Mucosa of descending colon (tissue), 3 donors: ENCODE measurements around the gene NCR2. TPM values are rescaled to one million over a fixed set of nuclear protein-coding genes. Genes with fewer than 3 reads are reported as not detected.

ENCODE experiments used
- ATAC-seq: fragments of 200-7000 bp; cut with Tn5 transposase; one replicate; pipeline ENCODE4 v1.9.1; 2020; ENCODE audit warnings: mild to moderate bottlenecking, moderate library complexity
- DNase-seq, 3 donors: peaks; one replicate each; pipeline ENCODE4 v3.0.0-alpha.2; 2020
- H3K36me3 ChIP-seq: fragments of 200-600 bp; one replicate; pipeline ENCODE4 v1.8.0; 2021; ENCODE audit warnings: low read depth, mild to moderate bottlenecking
- H3K4me1 ChIP-seq: fragments of 200-600 bp; one replicate; pipeline ENCODE4 v1.8.0; 2021; ENCODE audit warnings: low read depth, mild to moderate bottlenecking
- H3K4me3 ChIP-seq: fragments of 200-600 bp; one replicate; pipeline ENCODE4 v1.8.0; 2021; ENCODE audit warnings: mild to moderate bottlenecking
- H3K9me3 ChIP-seq: fragments of 200-600 bp; one replicate; pipeline ENCODE4 v1.8.0; 2021; ENCODE audit warnings: mild to moderate bottlenecking
- CTCF ChIP-seq: fragments of 200-600 bp; IDR thresholded peaks from one replicate; pipeline ENCODE4 v1.8.0; 2022; ENCODE audit warnings: antibody characterized with exemption, mild to moderate bottlenecking
- intact Hi-C, 2 donors: fragments of 100-400 bp; cut with DNase I in 1 of 2; cut with micrococcal nuclease in 1 of 2; formaldehyde crosslinking; loops; one replicate each; pipeline versions ENCODE4 v1.11.0 to v1.11.1; 2022; cut with DNase I, micrococcal nuclease
- long read RNA-seq, 2 donors: library from polyadenylated mRNA; unstranded; transcript quantifications; one replicate each; pipeline ENCODE4 v2.0.0, GENCODE V29; 2019 to 2021
- total RNA-seq, 3 donors: library from RNA; stranded (reverse); fragmentation: NEBNext Ultra II Directional in 2 of 3; extraction: Animal tissue kit (Norgen Biotek cat#: 25700) in 2 of 3; gene quantifications; one replicate each; pipeline versions ENCODE4 v1.2.1 to v1.2.4, GENCODE V29; 2021 to 2023
- donor health status: DM: no; HTN: no; CAD: no; lungs with moderate emphysema.
- donor health status: DM: no; HTN: no; CAD: no.
- donor health status: DM: no; HTN: yes; CAD: no.

NCR2 gene
- under 1 TPM in 1 of 3 donors, not detected in 2; 0.25 TPM for total RNA-seq
- long read RNA-seq, donor 1, partial matches to known transcripts, result 1 of 1 reads
- long read RNA-seq, donor 1, other reads (novel, unspliced or antisense), result 0 of 1 reads
- long read RNA-seq, donor 2, result 0 reads

GRCh38 chr6:41335296-41335695, at the start of gene NCR2:
NCR2 (plus strand) TSS chr6:41335608; CDS start chr6:41335877, 269 bp downstream.
- Histone ChIP-seq H3K9me3 (no peaks in the 10 kb centered on the region), H3K4me3 (no peak within 1 kb of the TSS), H3K36me3 (no peaks in the 10 kb centered on the region), H3K4me1 (no peaks in the 10 kb centered on the region)
- no peak for TF ChIP-seq CTCF
- ATAC-seq (no peak), DNase-seq (no peak)
- intact Hi-C loops, result no loop called here

- no peaks in the 10 kb centered on the region for H3K4me1 ChIP-seq
- H3K36me3 ChIP-seq, result no peaks in the 10 kb centered on the region
- no peaks in the 10 kb centered on the region for H3K9me3 ChIP-seq
- TF ChIP-seq CTCF, result no peak
- intact Hi-C loops, result no loop called here
- DNase-seq (peak in 1 of 3 donors; percentile 23), ATAC-seq (peak; percentile 55)
- no peak within 1 kb of the TSS for H3K4me3 ChIP-seq
Measured at GRCh38 chr6:41286544-41287346, 48.7 kb upstream of the NCR2 start, which contains the start of gene TREM1. TREM1 (minus strand) TSS chr6:41286682; CDS start chr6:41286655, 27 bp downstream.

GRCh38 chr6:41288030-41288753, 47.2 kb upstream of the NCR2 start:
- no peak for ATAC-seq
- Histone ChIP-seq H3K4me1 (no peaks in the 10 kb centered on the region), H3K4me3 (no peak overlapping the region), H3K9me3 (no peaks in the 10 kb centered on the region), H3K36me3 (no peaks in the 10 kb centered on the region)
- intact Hi-C loops, result no loop called here
- TF ChIP-seq CTCF, result no peak
- DNase-seq, result no peak

GRCh38 chr6:41288754-41289129, 46.7 kb upstream of the NCR2 start:
- no peak for TF ChIP-seq CTCF
- Histone ChIP-seq H3K9me3 (no peaks in the 10 kb centered on the region), H3K4me1 (no peaks in the 10 kb centered on the region), H3K36me3 (no peaks in the 10 kb centered on the region), H3K4me3 (no peak overlapping the region)
- DNase-seq (no peak), ATAC-seq (no peak)
- intact Hi-C loops, result no loop called here

GRCh38 chr6:41289815-41290214, 45.6 kb upstream of the NCR2 start:
- DNase-seq (no peak), ATAC-seq (no peak)
- no peak for TF ChIP-seq CTCF
- intact Hi-C loops, result no loop called here
- Histone ChIP-seq H3K9me3 (no peaks in the 10 kb centered on the region), H3K4me1 (no peaks in the 10 kb centered on the region), H3K36me3 (no peaks in the 10 kb centered on the region), H3K4me3 (no peak overlapping the region)
